Naive thymus-derived CD4-positive, alpha-beta T cell (primary cell): ENCODE results near the gene WDR62. TPM values are rescaled to one million over a fixed set of nuclear protein-coding genes. Genes with fewer than 3 reads are reported as not detected.

ENCODE experiments used
- ATAC-seq: fragments of 150-1000 bp; cut with Tn5 transposase; 2 replicates; pipeline ENCODE4 v1.10.0; 2021; ENCODE audit warnings: mild to moderate bottlenecking, moderate library complexity
- CTCF ChIA-PET: fragments of 350-600 bp; sonication (Branson Sonifier 250); formaldehyde crosslinking; loops from one replicate; lab custom pipeline; 2021; ENCODE audit warnings: antibody characterized with exemption; lab: Charles Lee
- POLR2A ChIA-PET: fragments of 350-600 bp; sonication (Branson Sonifier 250); formaldehyde crosslinking; loops from one replicate; lab custom pipeline; 2021; ENCODE audit warnings: antibody characterized with exemption, inconsistent platforms; lab: Charles Lee
- DNase-seq, 9 donors: peaks; one replicate each; pipeline versions ENCODE4 v3.0.0 to v3.0.0-alpha.2; 2020 to 2022; ENCODE audit warnings: mixed read lengths in 1 of 9
- H3K27ac ChIP-seq: one replicate; pipeline ENCODE4 v1.7.0; 2013; ENCODE audit warnings: mild to moderate bottlenecking, low read depth, low read length, moderate library complexity
- H3K27me3 ChIP-seq, 2 donors: one replicate each; pipeline ENCODE4 v1.7.0; 2013; ENCODE audit warnings: low read length in 2 of 2, mild to moderate bottlenecking in 2 of 2, moderate library complexity in 2 of 2; ENCODE audit not compliant: control insufficient read depth in 2 of 2, insufficient read depth in 2 of 2
- H3K36me3 ChIP-seq, 3 experiments: 1 replicate in 2 of 3; 2 replicates in 1 of 3; pipeline ENCODE4 v1.7.0; 2013; ENCODE audit warnings: low read length in 3 of 3, mild to moderate bottlenecking in 3 of 3, moderate library complexity in 1 of 3; ENCODE audit not compliant: insufficient read depth in 3 of 3, control insufficient read depth in 2 of 3
- H3K4me1 ChIP-seq, 2 donors: one replicate each; pipeline ENCODE4 v1.7.0; 2013; ENCODE audit warnings: low read length in 2 of 2, mild to moderate bottlenecking in 2 of 2, moderate library complexity in 1 of 2; ENCODE audit not compliant: control insufficient read depth in 2 of 2, insufficient read depth in 2 of 2
- H3K4me3 ChIP-seq: 2 replicates; pipeline ENCODE4 v1.7.0; 2013; ENCODE audit warnings: mild to moderate bottlenecking, low read length
- H3K9me3 ChIP-seq, 3 experiments: 1 replicate in 2 of 3; 2 replicates in 1 of 3; pipeline ENCODE4 v1.7.0; 2013; ENCODE audit warnings: low read length in 3 of 3; ENCODE audit not compliant: control insufficient read depth in 2 of 3
- H3K27ac Mint-ChIP-seq, 9 donors: one replicate each; pipeline ENCODE4 v1.8.0; 2020 to 2022; ENCODE audit warnings: mixed read lengths in 9 of 9, mild to moderate bottlenecking in 8 of 9, moderate library complexity in 5 of 9, inconsistent platforms in 2 of 9
- H3K27me3 Mint-ChIP-seq, 5 donors: one replicate each; pipeline ENCODE4 v1.8.0; 2021 to 2022; ENCODE audit warnings: mixed read lengths in 5 of 5, mild to moderate bottlenecking in 1 of 5
- H3K36me3 Mint-ChIP-seq, 5 donors: one replicate each; pipeline ENCODE4 v1.8.0; 2020 to 2022; ENCODE audit warnings: mixed read lengths in 5 of 5, mild to moderate bottlenecking in 3 of 5, inconsistent platforms in 1 of 5
- H3K4me1 Mint-ChIP-seq, 7 donors: one replicate each; pipeline ENCODE4 v1.8.0; 2020 to 2022; ENCODE audit warnings: mixed read lengths in 7 of 7, mild to moderate bottlenecking in 3 of 7, inconsistent platforms in 1 of 7
- H3K4me3 Mint-ChIP-seq, 10 donors: one replicate each; pipeline ENCODE4 v1.8.0; 2020 to 2022; ENCODE audit warnings: mild to moderate bottlenecking in 10 of 10, mixed read lengths in 10 of 10, moderate library complexity in 6 of 10, inconsistent platforms in 2 of 10
- H3K9me3 Mint-ChIP-seq, 11 donors: one replicate each; pipeline ENCODE4 v1.8.0; 2020 to 2022; ENCODE audit warnings: mixed read lengths in 11 of 11, mild to moderate bottlenecking in 4 of 11, inconsistent platforms in 1 of 11, moderate library complexity in 1 of 11
- intact Hi-C, 2 donors: fragments of 100-400 bp; cut with micrococcal nuclease; formaldehyde crosslinking; loops; one replicate each; pipeline ENCODE4 v1.15.1; 2023
- polyA plus RNA-seq, 2 donors: library from polyadenylated mRNA; unstranded; fragments of 300-500 nt; fragmentation: Illumina TruSeq; gene quantifications; one replicate each; pipeline ENCODE4 v1.2.3, GENCODE V29; 2021
- total RNA-seq, 6 experiments: library from RNA in 5 of 6; stranded (reverse) in 5 of 6; gene quantifications; 1 replicate in 5 of 6; 2 replicates in 1 of 6; pipeline ENCODE4 v1.2.3 and lab custom pipeline; 2021 to 2026

Gene WDR62
- total and polyA plus RNA-seq, 7 experiments from 2014 or later: 0.07 to 22.4 (median 2.7) TPM

DNA sequence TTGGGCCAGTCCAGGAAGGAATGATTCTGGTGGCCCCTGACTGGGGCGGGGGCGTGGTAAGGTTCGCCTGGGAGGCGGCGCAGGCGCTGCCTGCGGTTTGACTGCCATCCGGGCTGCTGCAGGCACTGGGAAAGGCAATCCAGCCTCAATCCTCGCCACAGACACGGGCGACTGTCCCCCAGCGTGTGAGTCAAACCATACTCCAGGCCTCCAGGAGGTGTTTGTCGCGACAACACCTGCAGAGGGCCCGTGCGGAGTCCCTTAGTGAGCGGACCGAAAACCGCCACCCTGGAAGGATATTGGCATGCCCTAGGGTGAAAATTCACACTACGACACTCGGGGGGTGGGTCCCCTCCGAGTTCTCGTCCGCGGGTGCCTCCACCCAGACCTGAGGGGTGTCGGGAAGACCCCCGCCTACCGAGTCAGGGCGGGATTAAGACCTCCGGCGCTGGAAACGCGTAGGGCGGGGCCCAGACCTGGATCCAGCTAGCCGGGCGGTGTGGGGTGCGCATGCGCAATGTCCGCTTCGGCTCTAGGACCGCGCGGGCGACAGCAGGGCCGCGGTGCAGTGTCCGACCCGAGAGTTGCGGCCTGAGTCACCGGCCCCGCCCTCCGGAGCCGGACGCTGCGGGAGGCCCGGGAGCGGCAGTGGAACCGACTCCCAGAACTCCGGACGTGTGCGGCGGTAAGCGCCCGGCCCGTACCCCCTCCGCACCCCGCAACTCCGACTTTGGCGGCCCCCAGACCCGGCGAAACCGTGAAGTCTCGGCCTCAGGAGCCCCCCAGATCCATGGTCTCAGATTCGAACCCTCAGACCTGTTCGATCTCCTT, 85.0 kb downstream of the WDR62 start, which contains the start of gene CAPNS1:
CAPNS1 (plus strand) TSS at position 594 of the 831 bp plus-strand sequence. CDS start 946 bp downstream, outside the sequence.
- Mint-ChIP-seq H3K4me1 (peaks cover 10 to 25% (median 15%) of the 10 kb centered on the region in 7 donors), H3K36me3 (peaks cover 0 to 23% (median 12%) of the 10 kb centered on the region in 5 donors), H3K27me3 (no peaks in the 10 kb centered on the region), H3K9me3 (peaks cover 0 to 2% (median 0%) of the 10 kb centered on the region in 11 donors), H3K27ac (peak within 1 kb of the TSS; percentile 85 to 97 (median 91)), H3K4me3 (peak within 1 kb of the TSS; percentile 91 to 98 (median 95))
- intact Hi-C loops: loop anchor here (1.0 to 5.0 kb wide), 7 partner anchors 11 to 713 kb away; partner anchors contain the start of genes ZNF345 (in 2 of the 2), ZNF565 (in 2 of the 2) and ZNF850 (in 2 of the 2)
- Histone ChIP-seq H3K4me3 (peak within 1 kb of the TSS; percentile 99), H3K36me3 (peaks cover 0 to 28% (median 6%) of the 10 kb centered on the region in 3 experiments), H3K4me1 (peaks cover 6 to 9% of the 10 kb centered on the region in 2 donors), H3K27ac (peak within 1 kb of the TSS; percentile 87), H3K27me3 (no peaks in the 10 kb centered on the region), H3K9me3 (no peaks in the 10 kb centered on the region)
- ChIA-PET POLR2A (interaction anchor here (0.6 to 4.3 kb wide), 9 partner anchors 9 to 1231 kb away, joined by 3 to 26 read pairs (median 4); partner anchors contain the start of genes POLR2I, TBCB, THAP8 and ZNF146), CTCF (interaction anchor here (1.5 kb wide), 1 partner anchor 12 kb away, joined by 4 read pairs; no protein-coding TSS in a partner anchor)
- peak; percentile 83 for ATAC-seq
- peak; percentile 82 to 95 (median 86) for DNase-seq

DNA sequence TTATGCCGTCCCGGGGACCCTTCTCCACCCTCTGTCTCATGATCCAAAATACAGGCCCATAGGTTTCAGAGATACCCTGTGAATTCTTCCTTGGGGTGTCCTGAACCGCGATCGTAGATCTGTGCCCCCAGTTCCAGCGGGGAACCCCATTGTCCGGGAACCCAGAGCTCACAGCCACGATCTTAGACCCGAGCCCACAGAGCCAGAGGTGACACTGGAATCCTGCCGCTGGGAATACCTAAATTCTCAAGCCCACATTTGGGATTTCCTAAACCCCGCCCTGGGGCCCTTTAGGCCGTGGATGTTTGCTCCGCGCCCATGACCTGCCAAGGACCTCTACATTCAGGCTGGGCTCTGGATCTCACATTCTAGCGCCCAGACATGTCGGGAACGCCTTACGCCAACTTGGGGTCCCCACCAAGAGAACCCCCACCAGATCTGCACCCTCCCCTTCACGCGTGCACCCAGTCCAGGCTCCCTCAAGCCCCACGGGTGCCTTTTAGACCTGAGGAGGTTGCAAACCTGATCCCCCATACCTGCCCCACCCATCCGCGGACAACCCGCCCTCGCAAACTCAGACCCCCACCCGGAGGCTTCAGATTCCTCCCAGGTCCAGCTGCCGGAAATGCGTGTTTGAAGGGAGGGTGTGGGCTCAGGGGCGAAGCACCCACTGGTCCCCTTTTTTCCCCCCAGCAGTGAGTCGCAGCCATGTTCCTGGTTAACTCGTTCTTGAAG, 85.8 kb downstream of the WDR62 start:
- peaks cover 10 to 25% (median 15%) of the 10 kb centered on the region in 7 donors for H3K4me1 Mint-ChIP-seq
- H3K27ac Mint-ChIP-seq: peak overlapping the region; percentile 85 to 97 (median 91)
- peak; percentile 21 for ATAC-seq
- DNase-seq: peak in 4 of 9 donors; percentile 23 to 63 (median 43)
- ChIA-PET POLR2A (interaction anchor here (1.0 to 4.3 kb wide), 8 partner anchors 10 to 1230 kb away, joined by 3 to 26 read pairs (median 4); partner anchors contain the start of genes POLR2I, TBCB, ZNF146 and ZNF527), CTCF (interaction anchor here (1.5 kb wide), 1 partner anchor 13 kb away, joined by 4 read pairs; no protein-coding TSS in a partner anchor)
- peak overlapping the region; percentile 99 for H3K4me3 ChIP-seq
- peaks cover 6 to 9% of the 10 kb centered on the region in 2 donors for H3K4me1 ChIP-seq
- intact Hi-C loops: loop anchor here (1.0 to 5.0 kb wide), 10 partner anchors 12 to 712 kb away; partner anchors contain the start of genes TBCB (in 2 of the 2), THAP8 (in 2 of the 2), WDR62 (in 2 of the 2) and ZNF345 (in 2 of the 2)
- peaks cover 4 to 35% (median 7%) of the 10 kb centered on the region in 3 experiments for H3K36me3 ChIP-seq
- H3K9me3 Mint-ChIP-seq: peaks cover 0 to 2% (median 0%) of the 10 kb centered on the region in 11 donors
- H3K36me3 Mint-ChIP-seq: peaks cover 0 to 26% (median 13%) of the 10 kb centered on the region in 5 donors
- H3K27me3 ChIP-seq: no peaks in the 10 kb centered on the region
- no peaks in the 10 kb centered on the region for H3K27me3 Mint-ChIP-seq
- peak overlapping the region; percentile 91 to 98 (median 95) for H3K4me3 Mint-ChIP-seq
- peak overlapping the region; percentile 87 for H3K27ac ChIP-seq
- H3K9me3 ChIP-seq: no peaks in the 10 kb centered on the region

DNA sequence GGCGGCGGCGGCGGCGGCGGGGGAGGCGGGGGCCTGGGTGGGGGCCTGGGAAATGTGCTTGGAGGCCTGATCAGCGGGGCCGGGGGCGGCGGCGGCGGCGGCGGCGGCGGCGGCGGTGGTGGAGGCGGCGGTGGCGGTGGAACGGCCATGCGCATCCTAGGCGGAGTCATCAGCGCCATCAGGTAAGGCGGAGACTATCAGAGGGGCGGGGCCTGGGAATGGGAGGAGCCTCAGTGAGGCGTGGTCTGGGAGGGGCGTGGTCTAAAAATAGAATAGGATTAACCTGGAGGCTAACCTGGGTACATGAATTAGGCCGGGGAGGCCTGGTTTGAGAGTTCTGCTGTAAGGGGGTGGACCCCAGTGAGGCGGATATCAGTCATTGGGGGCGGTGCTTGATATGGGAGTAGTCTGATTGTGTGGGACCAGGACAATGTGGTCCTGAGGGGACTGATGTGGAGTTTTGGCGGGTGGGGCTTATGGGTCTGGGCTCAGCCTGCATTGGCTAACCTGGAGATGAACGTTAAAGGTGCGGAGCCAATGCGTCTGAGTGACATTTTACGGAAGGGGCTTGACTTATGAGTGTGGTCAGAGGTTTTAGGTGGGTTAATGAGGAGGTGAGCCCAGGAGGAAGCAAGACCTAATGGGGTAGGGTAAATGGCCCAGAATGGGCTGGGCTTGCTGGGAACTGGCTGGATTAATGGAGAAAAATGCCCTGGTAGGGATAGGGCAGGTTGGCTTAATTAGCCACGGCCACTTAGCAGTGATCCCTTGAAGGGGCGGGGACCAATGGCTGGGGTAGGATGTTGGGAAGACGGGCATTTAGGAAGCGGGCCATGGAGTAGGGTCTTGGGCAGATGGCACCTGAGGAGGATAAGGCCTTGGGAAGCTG, 86.6 kb downstream of the WDR62 start:
- peaks cover 10 to 44% (median 12%) of the 10 kb centered on the region in 3 experiments for H3K36me3 ChIP-seq
- H3K27me3 ChIP-seq: no peaks in the 10 kb centered on the region
- Mint-ChIP-seq H3K36me3 (peaks cover 0 to 27% (median 14%) of the 10 kb centered on the region in 5 donors), H3K27ac (peak overlapping the region; percentile 85 to 98 (median 91)), H3K4me3 (peak overlapping the region; percentile 91 to 98 (median 95)), H3K9me3 (peaks cover 0 to 2% (median 0%) of the 10 kb centered on the region in 11 donors), H3K4me1 (peaks cover 11 to 25% (median 15%) of the 10 kb centered on the region in 7 donors), H3K27me3 (no peaks in the 10 kb centered on the region)
- intact Hi-C loops: loop anchor here (1.0 to 5.0 kb wide), 8 partner anchors 26 to 711 kb away; partner anchors contain the start of genes TBCB (in 2 of the 2), THAP8 (in 2 of the 2), WDR62 (in 2 of the 2) and ZNF345 (in 2 of the 2)
- no peaks in the 10 kb centered on the region for H3K9me3 ChIP-seq
- peak overlapping the region; percentile 87 for H3K27ac ChIP-seq
- ATAC-seq: peak; percentile 90
- peaks cover 6 to 9% of the 10 kb centered on the region in 2 donors for H3K4me1 ChIP-seq
- ChIA-PET CTCF (no interaction called here), POLR2A (interaction anchor here (1.2 to 4.3 kb wide), 4 partner anchors 10 to 26 kb away, joined by 6 to 26 read pairs (median 12); partner anchors contain the start of genes POLR2I and TBCB)
- DNase-seq: peak; percentile 84 to 94 (median 89)
- H3K4me3 ChIP-seq: peak overlapping the region; percentile 99

DNA sequence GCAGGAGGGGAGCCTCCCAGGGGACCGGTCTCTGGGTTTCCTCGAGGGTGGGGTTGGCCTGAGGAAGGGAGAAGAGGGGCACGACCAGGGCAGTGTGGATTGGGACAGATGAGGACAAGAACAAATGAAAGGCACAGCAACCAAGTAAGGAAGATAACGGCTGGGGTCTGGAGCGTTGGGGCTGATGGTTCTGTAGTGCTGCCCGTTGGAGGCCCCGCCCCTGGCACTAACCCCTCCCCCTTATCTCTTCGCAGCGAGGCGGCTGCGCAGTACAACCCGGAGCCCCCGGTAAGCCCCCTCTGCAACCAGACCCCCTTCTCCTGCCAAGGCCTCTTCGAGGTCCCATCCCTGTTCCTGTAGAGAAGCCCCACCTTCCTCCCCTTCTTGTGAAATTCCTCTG, 87.3 kb downstream of the WDR62 start:
- peaks cover 2 to 34% (median 16%) of the 10 kb centered on the region in 5 donors for H3K36me3 Mint-ChIP-seq
- H3K27me3 ChIP-seq: no peaks in the 10 kb centered on the region
- no peak overlapping the region for H3K4me3 ChIP-seq
- DNase-seq (no peak), ATAC-seq (no peak)
- H3K27ac ChIP-seq: no peak overlapping the region
- peak overlapping the region in 5 of 9 donors; percentile 51 to 98 (median 78) for H3K27ac Mint-ChIP-seq
- H3K4me1 ChIP-seq: peaks cover 6 to 9% of the 10 kb centered on the region in 2 donors
- H3K9me3 ChIP-seq: no peaks in the 10 kb centered on the region
- intact Hi-C loops: loop anchor here (5.0 kb wide), 2 partner anchors 630 to 710 kb away; partner anchors contain the start of genes ZNF345 (in 1 of the 2) and ZNF850 (in 1 of the 2)
- ChIA-PET POLR2A (interaction anchor here (1.2 kb wide), 1 partner anchor 27 kb away, joined by 7 read pairs; the partner anchor contains the start of genes POLR2I and TBCB), CTCF (interaction anchor here (1.2 kb wide), 1 partner anchor 14 kb away, joined by 3 read pairs; no protein-coding TSS in a partner anchor)
- H3K27me3 Mint-ChIP-seq: no peaks in the 10 kb centered on the region
- peaks cover 10 to 51% (median 12%) of the 10 kb centered on the region in 3 experiments for H3K36me3 ChIP-seq
- H3K4me1 Mint-ChIP-seq: peaks cover 11 to 19% (median 15%) of the 10 kb centered on the region in 7 donors
- peaks cover 0 to 2% (median 0%) of the 10 kb centered on the region in 11 donors for H3K9me3 Mint-ChIP-seq
- peak overlapping the region in 5 of 10 donors; percentile 10 to 91 (median 33) for H3K4me3 Mint-ChIP-seq

DNA sequence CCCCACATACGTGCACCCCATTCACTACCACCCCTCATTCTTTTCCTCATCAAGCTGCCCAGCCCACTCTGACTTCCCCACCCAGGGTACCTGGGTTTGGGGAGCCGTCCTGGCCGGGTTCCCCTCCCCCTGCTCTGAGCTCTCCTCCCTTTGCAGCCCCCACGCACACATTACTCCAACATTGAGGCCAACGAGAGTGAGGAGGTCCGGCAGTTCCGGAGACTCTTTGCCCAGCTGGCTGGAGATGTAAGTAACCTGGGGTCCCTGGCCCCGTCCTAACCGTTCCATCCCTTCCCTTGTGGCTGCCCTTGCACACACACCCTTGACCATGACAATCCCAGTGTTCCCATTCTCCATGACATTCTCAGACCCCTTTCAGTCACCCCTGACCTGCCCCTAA, 87.8 kb downstream of the WDR62 start:
- intact Hi-C loops: loop anchor here (5.0 kb wide), 2 partner anchors 630 to 710 kb away; partner anchors contain the start of genes ZNF345 (in 1 of the 2) and ZNF850 (in 1 of the 2)
- Mint-ChIP-seq H3K36me3 (peaks cover 4 to 36% (median 19%) of the 10 kb centered on the region in 5 donors), H3K4me1 (peaks cover 11 to 21% (median 15%) of the 10 kb centered on the region in 7 donors), H3K27ac (peak overlapping the region in 4 of 9 donors; percentile 13 to 67 (median 60)), H3K4me3 (peak overlapping the region in 3 of 10 donors; percentile 5 to 68 (median 65)), H3K27me3 (no peaks in the 10 kb centered on the region), H3K9me3 (peaks cover 0 to 2% (median 0%) of the 10 kb centered on the region in 11 donors)
- Histone ChIP-seq H3K4me1 (peaks cover 6 to 9% of the 10 kb centered on the region in 2 donors), H3K27ac (no peak overlapping the region), H3K4me3 (no peak overlapping the region), H3K36me3 (peaks cover 10 to 54% (median 12%) of the 10 kb centered on the region in 3 experiments), H3K27me3 (no peaks in the 10 kb centered on the region), H3K9me3 (no peaks in the 10 kb centered on the region)
- ChIA-PET CTCF (interaction anchor here (1.2 kb wide), 1 partner anchor 15 kb away, joined by 3 read pairs; no protein-coding TSS in a partner anchor), POLR2A (interaction anchor here (1.2 kb wide), 1 partner anchor 27 kb away, joined by 7 read pairs; the partner anchor contains the start of genes POLR2I and TBCB)
- ATAC-seq (no peak), DNase-seq (no peak)
